Astrocyte (in vitro differentiated cells and primary cell): ENCODE measurements around the gene GMPPB.

ENCODE experiments used
- CTCF ChIP-seq: IDR thresholded peaks from 2 replicates; pipeline ENCODE4 v1.5.1; 2011; ENCODE audit warnings: low read depth, mild to moderate bottlenecking, inconsistent platforms, low read length, moderate library complexity; ENCODE audit not compliant: insufficient read depth
- EZH2 ChIP-seq: IDR thresholded peaks from 2 replicates; pipeline ENCODE4 v1.6.1; 2012; ENCODE audit warnings: mild to moderate bottlenecking, low read length, inconsistent platforms; ENCODE audit not compliant: insufficient read depth

- TF ChIP-seq CTCF (no peak), EZH2 (no peak)
These were observed 24.2 kb upstream of the GMPPB start for GRCh38 chr3:49747792-49748480.
